B cell (primary cell): ENCODE measurements around the gene ANXA7. TPM values are rescaled to one million over a fixed set of nuclear protein-coding genes. Genes with fewer than 3 reads are reported as not detected.
"Not testable (repeated sequence)": the region's sequence is repeated elsewhere in the genome, so short reads cannot be mapped to it uniquely, and the experiment has no call there.

Experiments
- ATAC-seq: fragments of 200-7000 bp; cut with Tn5 transposase; one replicate; pipeline ENCODE4 v1.10.0; 2021; ENCODE audit warnings: low read depth, mild to moderate bottlenecking, moderate number of reproducible peaks, moderate library complexity
- CTCF ChIA-PET: fragments of 350-600 bp; sonication (Branson Sonifier 250); formaldehyde crosslinking; loops from one replicate; lab custom pipeline; 2021; ENCODE audit warnings: antibody characterized with exemption, inconsistent platforms; lab: Charles Lee
- POLR2A ChIA-PET: fragments of 350-600 bp; sonication (Branson Sonifier 250); formaldehyde crosslinking; loops from one replicate; lab custom pipeline; 2021; ENCODE audit warnings: antibody characterized with exemption; lab: Charles Lee
- DNase-seq: peaks from one replicate; pipeline ENCODE4 v3.0.0; 2013
- H2AFZ ChIP-seq: 2 replicates; pipeline ENCODE4 v1.6.1; 2012; ENCODE audit warnings: mild to moderate bottlenecking, low read depth, low read length; ENCODE audit not compliant: insufficient read depth, poor library complexity, severe bottlenecking
- H3K27ac ChIP-seq, 2 donors: 1 replicate in 1 of 2; 2 replicates in 1 of 2; pipeline ENCODE4 v1.5.1; 2012 to 2013; ENCODE audit warnings: low read length in 2 of 2, mild to moderate bottlenecking in 2 of 2, moderate library complexity in 1 of 2
- H3K27me3 ChIP-seq, 4 experiments: fragments of 200-600 bp in 1 of 4; sonication (generic) in 1 of 4; replicated peaks in 1 of 4; 1 replicate in 2 of 4; 2 replicates in 2 of 4; pipeline versions ENCODE4 v1.6.1 to v1.7.0; 2013 to 2016; ENCODE audit warnings: low read length in 3 of 4, mild to moderate bottlenecking in 2 of 4, mixed read lengths in 1 of 4, moderate library complexity in 1 of 4; ENCODE audit not compliant: insufficient read depth in 4 of 4, control insufficient read depth in 3 of 4; ENCODE audit errors: control extremely low read depth in 1 of 4
- H3K36me3 ChIP-seq, 2 experiments: replicated peaks in 1 of 2; 1 replicate in 1 of 2; 2 replicates in 1 of 2; pipeline versions ENCODE4 v1.6.1 to v1.7.1; 2013; ENCODE audit warnings: low read length in 1 of 2; ENCODE audit not compliant: insufficient read depth in 2 of 2, control insufficient read depth in 1 of 2; ENCODE audit errors: control extremely low read depth in 1 of 2, extremely low read depth in 1 of 2
- H3K4me1 ChIP-seq, 2 donors: fragments of 200-600 bp in 1 of 2; sonication (generic) in 1 of 2; 1 replicate in 1 of 2; 2 replicates in 1 of 2; pipeline versions ENCODE4 v1.5.1 to v1.6.1; 2013 to 2017; ENCODE audit warnings: low read length in 2 of 2; ENCODE audit not compliant: control insufficient read depth in 2 of 2, insufficient read depth in 2 of 2
- H3K4me2 ChIP-seq: replicated peaks from 2 replicates; pipeline ENCODE3; 2012; ENCODE audit warnings: mild to moderate bottlenecking, low read depth, low read length; ENCODE audit not compliant: poor library complexity, severe bottlenecking
- H3K4me3 ChIP-seq, 5 experiments: fragments of 200-600 bp in 1 of 5; sonication (generic) in 1 of 5; 1 replicate in 3 of 5; 2 replicates in 2 of 5; pipeline versions ENCODE4 v1.5.1 to v1.7.0; 2011 to 2016; ENCODE audit warnings: low read length in 4 of 5, mild to moderate bottlenecking in 4 of 5, low read depth in 2 of 5, control low read depth in 1 of 5, moderate library complexity in 1 of 5; ENCODE audit not compliant: insufficient read depth in 1 of 5; ENCODE audit errors: control extremely low read depth in 1 of 5, extremely low read depth in 1 of 5
- H3K79me2 ChIP-seq: fragments of 200-600 bp; sonication (generic); one replicate; pipeline ENCODE4 v1.6.0; 2016; ENCODE audit warnings: low read length; ENCODE audit not compliant: control insufficient read depth, insufficient read depth
- H3K9ac ChIP-seq: fragments of 200-600 bp; sonication (generic); 2 replicates; pipeline ENCODE4 v1.6.1; 2017; ENCODE audit warnings: mild to moderate bottlenecking, low read length, moderate library complexity
- H3K9me3 ChIP-seq, 3 donors: one replicate each; pipeline versions ENCODE4 v1.6.1 to v1.7.1; 2013; ENCODE audit warnings: low read length in 2 of 3; ENCODE audit not compliant: control insufficient read depth in 2 of 3, insufficient read depth in 1 of 3; ENCODE audit errors: control extremely low read depth in 1 of 3
- H4K20me1 ChIP-seq: 2 replicates; pipeline ENCODE4 v1.6.0; 2012; ENCODE audit warnings: mild to moderate bottlenecking, low read length; ENCODE audit not compliant: insufficient read depth, control insufficient read depth, poor library complexity, severe bottlenecking
- H3K27ac Mint-ChIP-seq: one replicate; pipeline ENCODE4 v1.8.0; 2021; ENCODE audit warnings: mixed read lengths
- H3K27me3 Mint-ChIP-seq: one replicate; pipeline ENCODE4 v1.8.0; 2021; ENCODE audit warnings: mixed read lengths
- H3K4me1 Mint-ChIP-seq: one replicate; pipeline ENCODE4 v1.8.0; 2021; ENCODE audit warnings: mixed read lengths
- H3K4me3 Mint-ChIP-seq: one replicate; pipeline ENCODE4 v1.8.0; 2021; ENCODE audit warnings: mixed read lengths
- H3K9me3 Mint-ChIP-seq: one replicate; pipeline ENCODE4 v1.8.0; 2022; ENCODE audit warnings: mixed read lengths; ENCODE audit not compliant: insufficient read depth
- EZH2 ChIP-seq: IDR thresholded peaks from 2 replicates; pipeline ENCODE4 v1.6.1; 2012; ENCODE audit warnings: borderline replicate concordance, low read depth, mild to moderate bottlenecking, moderate library complexity, low read length; ENCODE audit not compliant: insufficient read depth, poor library complexity, severe bottlenecking
- WGBS: methylation state at CpG from one replicate; pipeline ENCODE4 v1.1.5; 2013; ENCODE audit warnings: missing lambda C conversion rate; ENCODE audit not compliant: insufficient coverage; 5-methylcytosine and 5-hydroxymethylcytosine counted together
- intact Hi-C: fragments of 100-400 bp; cut with micrococcal nuclease; formaldehyde crosslinking; loops from one replicate; pipeline ENCODE4 v1.10.0; 2022
- polyA plus RNA-seq: library from polyadenylated mRNA; depleted of rRNA; stranded (reverse); fragments of >200 nt; gene quantifications from 2 replicates; pipeline ENCODE4 v1.2.3, GENCODE V29; 2012
- total RNA-seq, 2 donors: library from RNA; stranded (reverse); fragments of 120-200 nt in 1 of 2; gene quantifications; 1 replicate in 1 of 2; 2 replicates in 1 of 2; pipeline versions ENCODE4 v1.2.3 to v1.2.4, GENCODE V29; 2013 to 2022
- TF ChIP-seq, protein P1 (sequence below): fragments of 200-600 bp; IDR thresholded peaks from one replicate; pipeline ENCODE4 v1.8.0; 2022; ENCODE audit warnings: antibody characterized with exemption, mild to moderate bottlenecking

The ANXA7 gene
- total and polyA plus RNA-seq, 2 donors (not counting 1 experiment from before 2014, with no cell fraction given), result 43.4 to 90.0 TPM

DNA sequence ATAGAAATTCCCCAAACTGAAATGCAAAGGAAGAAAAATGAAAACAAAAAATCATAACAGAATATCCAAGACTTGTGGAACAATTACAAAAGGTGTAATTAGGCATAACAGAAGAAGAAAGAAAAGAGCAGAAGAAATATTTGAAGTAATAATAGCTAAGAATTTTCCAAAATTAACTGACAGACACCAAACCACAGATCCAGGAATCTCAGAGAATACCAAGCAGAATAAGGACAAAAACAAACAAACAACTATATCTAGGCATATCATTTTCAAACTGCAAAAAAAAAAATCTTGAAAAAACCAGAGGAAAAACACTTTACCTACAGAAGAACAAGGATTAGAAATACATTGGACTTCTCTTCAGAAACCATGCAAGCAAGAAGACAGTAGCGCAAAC is 80.7 kb downstream of the ANXA7 start:
- Histone ChIP-seq H3K9ac (no peak overlapping the region), H4K20me1 (no peaks in the 10 kb centered on the region), H3K36me3 (no peaks in the 10 kb centered on the region), H3K27me3 (no peaks in the 10 kb centered on the region), H2AFZ (no peak overlapping the region), H3K27ac (no peak overlapping the region), H3K4me1 (no peaks in the 10 kb centered on the region), H3K79me2 (no peaks in the 10 kb centered on the region), H3K4me2 (no peak overlapping the region), H3K9me3 (no peaks in the 10 kb centered on the region), H3K4me3 (no peak overlapping the region)
- ChIA-PET POLR2A (no interaction called here), CTCF (no interaction called here)
- Mint-ChIP-seq H3K4me3 (no peak overlapping the region), H3K4me1 (no peaks in the 10 kb centered on the region), H3K27me3 (peaks cover 3% of the 10 kb centered on the region), H3K27ac (no peak overlapping the region), H3K9me3 (no peaks in the 10 kb centered on the region)
- DNase-seq (no peak), ATAC-seq (no peak)
- TF ChIP-seq, protein P1, sequence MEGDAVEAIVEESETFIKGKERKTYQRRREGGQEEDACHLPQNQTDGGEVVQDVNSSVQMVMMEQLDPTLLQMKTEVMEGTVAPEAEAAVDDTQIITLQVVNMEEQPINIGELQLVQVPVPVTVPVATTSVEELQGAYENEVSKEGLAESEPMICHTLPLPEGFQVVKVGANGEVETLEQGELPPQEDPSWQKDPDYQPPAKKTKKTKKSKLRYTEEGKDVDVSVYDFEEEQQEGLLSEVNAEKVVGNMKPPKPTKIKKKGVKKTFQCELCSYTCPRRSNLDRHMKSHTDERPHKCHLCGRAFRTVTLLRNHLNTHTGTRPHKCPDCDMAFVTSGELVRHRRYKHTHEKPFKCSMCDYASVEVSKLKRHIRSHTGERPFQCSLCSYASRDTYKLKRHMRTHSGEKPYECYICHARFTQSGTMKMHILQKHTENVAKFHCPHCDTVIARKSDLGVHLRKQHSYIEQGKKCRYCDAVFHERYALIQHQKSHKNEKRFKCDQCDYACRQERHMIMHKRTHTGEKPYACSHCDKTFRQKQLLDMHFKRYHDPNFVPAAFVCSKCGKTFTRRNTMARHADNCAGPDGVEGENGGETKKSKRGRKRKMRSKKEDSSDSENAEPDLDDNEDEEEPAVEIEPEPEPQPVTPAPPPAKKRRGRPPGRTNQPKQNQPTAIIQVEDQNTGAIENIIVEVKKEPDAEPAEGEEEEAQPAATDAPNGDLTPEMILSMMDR, result no peak
- no peak for TF ChIP-seq EZH2
- no CpG with 5 or more reads among the region's 1 CpG for WGBS
- intact Hi-C loops, result no loop called here

DNA sequence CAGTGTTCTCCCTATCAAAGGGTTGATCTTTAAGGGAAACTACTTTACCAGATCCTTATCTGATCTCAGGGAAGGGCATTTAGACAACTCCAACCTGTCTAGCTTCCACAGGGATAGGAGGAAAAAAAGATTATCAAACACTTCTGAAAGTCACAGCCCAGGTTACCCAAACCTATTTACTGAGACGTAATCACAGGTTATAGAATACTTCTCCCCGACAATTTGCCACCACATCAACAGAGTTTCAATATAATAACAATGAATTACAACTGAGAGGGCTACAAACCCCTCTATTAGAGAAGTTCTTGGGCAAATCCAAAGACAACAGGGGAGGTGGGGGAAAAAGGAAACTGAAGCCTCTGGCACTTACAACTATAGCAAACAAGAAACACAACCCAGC is 81.5 kb downstream of the ANXA7 start:
- no peak overlapping the region for H3K4me3 ChIP-seq
- no peak overlapping the region for H2AFZ ChIP-seq
- Mint-ChIP-seq H3K27me3 (peaks cover 3% of the 10 kb centered on the region), H3K4me3 (no peak overlapping the region), H3K4me1 (no peaks in the 10 kb centered on the region), H3K9me3 (no peaks in the 10 kb centered on the region), H3K27ac (no peak overlapping the region)
- ATAC-seq (no peak), DNase-seq (no peak)
- WGBS, result no CpG with 5 or more reads among the region's 2 CpGs
- no peak overlapping the region for H3K9ac ChIP-seq
- POLR2A ChIA-PET, result no interaction called here
- CTCF ChIA-PET, result no interaction called here
- H3K4me2 ChIP-seq, result no peak overlapping the region
- intact Hi-C loops, result no loop called here
- no peak overlapping the region for H3K27ac ChIP-seq
- TF ChIP-seq, protein P1, result no peak
- no peaks in the 10 kb centered on the region for H3K36me3 ChIP-seq
- no peaks in the 10 kb centered on the region for H3K9me3 ChIP-seq
- H3K27me3 ChIP-seq, result no peaks in the 10 kb centered on the region
- H3K79me2 ChIP-seq, result no peaks in the 10 kb centered on the region
- no peaks in the 10 kb centered on the region for H3K4me1 ChIP-seq
- H4K20me1 ChIP-seq, result no peaks in the 10 kb centered on the region

DNA sequence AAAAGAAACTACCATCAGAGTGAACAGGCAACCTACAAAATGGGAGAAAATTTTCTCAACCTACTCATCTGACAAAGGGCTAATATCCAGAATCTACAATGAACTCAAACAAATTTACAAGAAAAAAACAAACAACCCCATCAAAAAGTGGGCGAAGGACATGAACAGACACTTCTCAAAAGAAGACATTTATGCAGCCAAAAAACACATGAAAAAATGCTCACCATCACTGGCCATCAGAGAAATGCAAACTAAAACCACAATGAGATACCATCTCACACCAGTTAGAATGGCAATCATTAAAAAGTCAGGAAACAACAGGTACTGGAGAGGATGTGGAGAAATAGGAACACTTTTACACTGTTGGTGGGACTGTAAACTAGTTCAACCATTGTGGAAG is 85.3 kb downstream of the ANXA7 start:
- H3K9me3 Mint-ChIP-seq, H3K79me2 ChIP-seq, H3K9ac ChIP-seq, H2AFZ ChIP-seq, H3K4me3 ChIP-seq, H3K36me3 ChIP-seq, H3K27ac Mint-ChIP-seq, H3K4me2 ChIP-seq, H4K20me1 ChIP-seq, H3K4me3 Mint-ChIP-seq, H3K9me3 ChIP-seq, CTCF ChIA-PET, POLR2A ChIA-PET, H3K27me3 ChIP-seq, DNase-seq, ATAC-seq, H3K27me3 Mint-ChIP-seq, H3K27ac ChIP-seq, H3K4me1 ChIP-seq, H3K4me1 Mint-ChIP-seq, intact Hi-C loops: not testable (repeated sequence)
- no CpG with 5 or more reads among the region's 1 CpG for WGBS
